GM23248 (cell line): Measurements from ENCODE around the gene UMOD. TPM values are rescaled to one million over a fixed set of nuclear protein-coding genes. Genes with fewer than 3 reads are reported as not detected.

Experiments
- DNase-seq: peaks from one replicate; pipeline ENCODE4 v3.0.0-alpha.2; 2015
- H2AFZ ChIP-seq: fragments of 200-600 bp; sonication (generic); 2 replicates; pipeline ENCODE4 v1.6.1; 2016; ENCODE audit warnings: antibody characterized with exemption
- H3F3A ChIP-seq: fragments of 200-600 bp; sonication (generic); 2 replicates; pipeline ENCODE4 v1.6.1; 2016; ENCODE audit warnings: mild to moderate bottlenecking, antibody characterized with exemption, mixed run types; ENCODE audit not compliant: insufficient read depth
- H3K27ac ChIP-seq: fragments of 200-600 bp; sonication (generic); 2 replicates; pipeline ENCODE4 v1.5.1; 2016; ENCODE audit warnings: mild to moderate bottlenecking
- H3K27me3 ChIP-seq: fragments of 200-600 bp; sonication (generic); replicated peaks from 2 replicates; pipeline ENCODE4 v1.6.1; 2016; ENCODE audit warnings: mild to moderate bottlenecking; ENCODE audit not compliant: insufficient read depth
- H3K36me3 ChIP-seq: fragments of 200-600 bp; sonication (generic); 2 replicates; pipeline ENCODE4 v1.6.1; 2016; ENCODE audit warnings: low read depth, mild to moderate bottlenecking
- H3K4me1 ChIP-seq: fragments of 200-600 bp; sonication (generic); 2 replicates; pipeline ENCODE4 v1.6.1; 2016; ENCODE audit warnings: mild to moderate bottlenecking; ENCODE audit not compliant: insufficient read depth
- H3K4me2 ChIP-seq: fragments of 200-600 bp; sonication (generic); one replicate; pipeline ENCODE4 v1.6.1; 2016; ENCODE audit warnings: mild to moderate bottlenecking; ENCODE audit not compliant: unreplicated experiment
- H3K4me3 ChIP-seq: fragments of 200-600 bp; sonication (generic); 2 replicates; pipeline ENCODE4 v1.5.1; 2016; ENCODE audit warnings: mild to moderate bottlenecking
- H3K79me2 ChIP-seq: fragments of 200-600 bp; sonication (generic); 2 replicates; pipeline ENCODE4 v1.6.1; 2016; ENCODE audit warnings: mild to moderate bottlenecking; ENCODE audit not compliant: insufficient read depth
- H3K9ac ChIP-seq: fragments of 200-600 bp; sonication (generic); 2 replicates; pipeline ENCODE4 v1.6.1; 2016; ENCODE audit warnings: mild to moderate bottlenecking
- H3K9me2 ChIP-seq: fragments of 200-600 bp; sonication (generic); 2 replicates; pipeline ENCODE4 v1.6.1; 2016; ENCODE audit warnings: mixed run types, mild to moderate bottlenecking, moderate library complexity; ENCODE audit not compliant: insufficient read depth
- H3K9me3 ChIP-seq: fragments of 200-600 bp; sonication (generic); one replicate; pipeline ENCODE4 v1.6.1; 2017; ENCODE audit warnings: low read depth
- H4K20me1 ChIP-seq: fragments of 200-600 bp; sonication (generic); 2 replicates; pipeline ENCODE4 v1.6.0; 2016; ENCODE audit not compliant: insufficient read depth
- EZH2 ChIP-seq: fragments of 200-600 bp; sonication (generic); IDR thresholded peaks from 2 replicates; pipeline ENCODE4 v1.6.1; 2018; ENCODE audit warnings: antibody characterized with exemption, mild to moderate bottlenecking; ENCODE audit not compliant: insufficient read depth, poor library complexity, severe bottlenecking
- EZH2phosphoT487 ChIP-seq: fragments of 200-600 bp; sonication (generic); IDR thresholded peaks from 2 replicates; pipeline ENCODE4 v1.6.1; 2018; ENCODE audit warnings: antibody characterized with exemption, moderate library complexity, mild to moderate bottlenecking, low read depth; ENCODE audit not compliant: insufficient read depth
- WGBS, 2 experiments: methylation state at CpG; one replicate each; pipeline ENCODE4 v1.1.6; 2015 to 2017; ENCODE audit warnings: low lambda C conversion rate in 2 of 2, low coverage in 1 of 2; ENCODE audit errors: missing lambda C conversion rate in 2 of 2; 5-methylcytosine and 5-hydroxymethylcytosine counted together
- in situ Hi-C: fragments of 300-500 bp; cut with MboI; formaldehyde crosslinking; loops from 2 replicates; pipeline ENCODE4 v1.15.0; 2020
- polyA plus RNA-seq: library from polyadenylated mRNA; unstranded; fragments of >200 nt; fragmentation: Nextera tagmentation; extraction: Ambion mirVana; gene quantifications from 2 replicates; pipeline ENCODE4 v1.2.1, GENCODE V29; 2016
- total RNA-seq: library from RNA; depleted of rRNA; stranded (reverse); fragments of >200 nt; shearing (Covaris generic); gene quantifications from 2 replicates; pipeline ENCODE4 v1.2.3, GENCODE V29; 2014

The UMOD gene
- total and polyA plus RNA-seq, 2 experiments from 2014 or later, result not detected

DNA sequence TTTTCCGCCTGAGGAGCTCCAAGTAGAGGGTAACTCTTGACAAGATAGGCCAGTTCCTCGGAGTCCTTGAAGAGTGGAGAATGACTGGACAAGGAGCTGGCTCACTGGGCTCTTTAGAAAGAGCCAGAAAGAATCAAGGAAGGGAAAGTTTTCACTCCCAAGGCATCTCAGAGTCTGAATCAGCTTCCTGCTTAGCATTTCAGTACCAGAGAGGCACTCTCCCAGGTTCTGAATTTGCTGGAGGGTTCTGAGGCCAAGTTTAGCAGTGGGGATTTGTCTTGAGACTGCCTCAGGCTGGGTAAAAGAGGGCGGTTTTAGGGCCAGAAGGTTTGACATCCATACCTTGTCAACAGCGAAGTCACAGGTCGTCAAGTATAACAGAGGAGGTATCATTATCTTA, 50.7 kb downstream of the UMOD start:
- H3K27me3 ChIP-seq, result no peaks in the 10 kb centered on the region; the same call in 1 of the 2 replicates
- no peak overlapping the region for H3K4me3 ChIP-seq
- no peaks in the 10 kb centered on the region for H3F3A ChIP-seq
- H3K9me2 ChIP-seq, result no peaks in the 10 kb centered on the region
- no peaks in the 10 kb centered on the region for H4K20me1 ChIP-seq
- no peaks in the 10 kb centered on the region for H3K79me2 ChIP-seq
- in situ Hi-C loops, result no loop called here
- no peak for TF ChIP-seq EZH2
- no peak for TF ChIP-seq EZH2phosphoT487
- H3K4me1 ChIP-seq, result no peaks in the 10 kb centered on the region
- no peak overlapping the region for H3K27ac ChIP-seq
- 33 to 39% methylated on average over 5 of the region's 5 CpGs for WGBS, 2 experiments
- peak; percentile 29 for DNase-seq
- no peaks in the 10 kb centered on the region for H3K9me3 ChIP-seq
- no peak overlapping the region for H2AFZ ChIP-seq
- no peak overlapping the region for H3K4me2 ChIP-seq
- H3K36me3 ChIP-seq, result no peaks in the 10 kb centered on the region
- H3K9ac ChIP-seq, result no peak overlapping the region

DNA sequence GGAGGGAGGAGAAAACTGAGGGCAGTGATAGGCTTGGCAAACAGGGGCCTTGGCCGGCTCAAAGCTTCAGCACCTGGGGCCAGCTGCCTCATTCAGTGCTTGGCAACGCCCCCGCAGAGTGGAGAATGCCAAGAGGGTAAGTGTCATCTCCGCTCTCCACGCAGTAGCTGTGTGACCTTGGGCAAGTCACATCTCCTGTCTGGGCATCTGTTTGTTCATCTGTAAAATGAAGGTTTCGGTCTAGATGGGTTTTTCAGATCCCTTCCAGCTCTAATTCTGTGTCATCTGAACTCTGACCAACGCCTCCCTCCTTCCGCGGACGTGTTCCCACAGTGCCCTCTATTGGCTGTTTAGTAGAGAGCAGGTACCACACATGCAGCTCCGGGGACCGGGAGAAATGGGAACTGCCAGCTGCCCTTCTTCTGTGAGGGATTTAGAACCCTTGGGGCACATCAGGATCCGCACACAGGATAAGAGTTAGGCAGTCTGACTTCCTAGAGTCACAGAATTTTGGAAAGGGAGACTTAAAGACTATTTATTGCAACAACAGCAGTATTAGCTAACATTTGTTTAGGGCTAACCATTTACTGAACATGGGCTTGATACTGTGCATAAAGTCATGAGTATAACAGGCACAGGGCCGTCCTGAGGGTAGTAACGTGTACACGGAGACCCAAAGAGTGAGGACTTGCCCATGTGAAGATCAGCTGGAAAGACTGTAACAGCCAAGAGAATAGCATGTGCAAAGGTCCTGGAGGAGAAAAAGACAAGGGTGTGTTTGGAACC, 52.0 kb downstream of the UMOD start:
- Histone ChIP-seq H3K4me3 (no peak overlapping the region), H3K9me2 (no peaks in the 10 kb centered on the region), H3F3A (no peaks in the 10 kb centered on the region), H3K4me1 (no peaks in the 10 kb centered on the region), H3K27ac (no peak overlapping the region), H2AFZ (no peak overlapping the region), H3K4me2 (no peak overlapping the region), H4K20me1 (no peaks in the 10 kb centered on the region), H3K9ac (no peak overlapping the region), H3K27me3 (no peaks in the 10 kb centered on the region; the same call in 1 of the 2 replicates), H3K9me3 (no peaks in the 10 kb centered on the region), H3K36me3 (no peaks in the 10 kb centered on the region), H3K79me2 (no peaks in the 10 kb centered on the region)
- no peak for TF ChIP-seq EZH2
- no peak for TF ChIP-seq EZH2phosphoT487
- in situ Hi-C loops, result no loop called here
- WGBS, 2 experiments, result 13% methylated on average over 16 of the region's 16 CpGs
- DNase-seq, result peak; percentile 73

DNA sequence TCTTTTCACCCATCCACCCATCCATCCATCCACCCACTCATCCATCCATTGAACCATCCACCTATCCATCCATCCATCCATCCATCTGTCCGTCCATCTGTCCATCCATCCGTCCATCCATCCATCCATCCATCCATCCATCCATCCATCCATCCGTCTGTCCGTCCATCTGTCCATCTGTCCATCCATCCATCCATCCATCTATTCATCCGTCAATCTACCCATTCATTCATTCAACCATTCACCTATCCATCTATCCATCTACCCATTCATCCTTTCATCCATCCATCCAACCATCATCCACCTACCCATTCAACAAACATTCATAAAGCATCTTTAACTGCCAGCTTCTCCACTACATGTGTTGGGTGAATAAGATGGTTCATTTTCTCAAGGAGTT, 54.1 kb downstream of the UMOD start:
- no peaks in the 10 kb centered on the region for H3K9me2 ChIP-seq
- WGBS, 2 experiments, result 15 to 16% methylated on average over 5 of the region's 5 CpGs
- in situ Hi-C loops, result loop anchor here (10.0 kb wide), 1 partner anchor 394 kb away; no protein-coding TSS in a partner anchor
- H3K9ac ChIP-seq, result no peak overlapping the region
- no peak for TF ChIP-seq EZH2
- TF ChIP-seq EZH2phosphoT487, result no peak
- no peaks in the 10 kb centered on the region; the same call in 1 of the 2 replicates for H3K27me3 ChIP-seq
- no peaks in the 10 kb centered on the region for H3K9me3 ChIP-seq
- DNase-seq, result no peak
- no peaks in the 10 kb centered on the region for H3K79me2 ChIP-seq
- no peaks in the 10 kb centered on the region for H3F3A ChIP-seq
- no peaks in the 10 kb centered on the region for H4K20me1 ChIP-seq
- H3K4me3 ChIP-seq, result no peak overlapping the region
- no peak overlapping the region for H3K4me2 ChIP-seq
- H3K4me1 ChIP-seq, result no peaks in the 10 kb centered on the region
- no peak overlapping the region for H2AFZ ChIP-seq
- no peak overlapping the region for H3K27ac ChIP-seq
- H3K36me3 ChIP-seq, result no peaks in the 10 kb centered on the region

DNA sequence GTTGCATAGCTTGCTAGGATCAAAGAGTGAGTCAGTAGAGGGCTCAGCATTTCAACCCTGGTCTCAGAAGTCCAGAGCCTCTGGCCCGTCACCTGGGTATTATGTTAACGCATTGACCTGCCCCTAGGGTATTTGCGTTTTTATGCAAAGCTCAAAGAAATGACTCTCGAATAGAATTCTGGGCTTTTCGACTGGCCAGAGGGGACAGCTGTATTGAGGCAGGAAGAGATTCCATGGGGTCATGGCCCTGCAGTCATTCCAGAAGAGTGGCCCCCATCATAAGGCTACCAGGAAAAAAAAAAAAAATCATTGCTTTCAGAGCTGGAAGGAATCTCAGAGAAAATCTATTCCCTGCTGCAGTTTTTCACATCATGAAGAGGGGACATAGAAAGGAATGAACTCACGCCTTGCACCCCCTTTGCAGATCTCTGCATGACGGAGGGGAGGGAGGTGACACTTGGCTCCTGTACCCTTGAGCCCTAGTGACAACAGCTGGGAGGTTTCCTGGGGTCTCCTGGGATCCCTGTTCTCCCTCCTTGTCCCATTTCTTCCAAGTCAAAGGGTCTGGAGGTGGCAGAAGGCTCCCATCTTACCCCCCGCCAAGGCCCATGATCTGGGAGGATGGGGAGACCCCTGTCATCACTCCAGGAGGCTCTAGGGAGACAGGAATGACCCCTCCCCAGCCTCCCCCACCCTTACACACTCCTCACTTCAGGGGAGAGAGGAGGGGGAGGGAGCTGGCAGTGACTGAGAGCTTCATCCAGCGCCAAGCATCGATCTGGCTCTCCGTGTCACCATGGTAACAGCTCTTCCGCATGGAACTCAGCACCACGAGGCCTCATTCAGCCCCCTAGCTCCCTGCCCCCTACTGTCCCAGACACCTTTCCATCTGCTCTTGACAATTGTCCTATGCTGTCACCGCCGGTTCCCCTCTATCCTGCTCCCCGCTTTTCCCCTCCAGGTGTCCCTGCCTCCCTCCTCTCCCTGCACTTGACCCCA, 61.0 kb downstream of the UMOD start:
- Histone ChIP-seq H3K79me2 (no peaks in the 10 kb centered on the region), H3K36me3 (no peaks in the 10 kb centered on the region), H3K4me3 (no peak overlapping the region), H3F3A (no peaks in the 10 kb centered on the region), H4K20me1 (no peaks in the 10 kb centered on the region), H3K27me3 (no peaks in the 10 kb centered on the region), H3K9me3 (no peaks in the 10 kb centered on the region), H3K27ac (no peak overlapping the region), H2AFZ (no peak overlapping the region), H3K4me1 (no peaks in the 10 kb centered on the region), H3K4me2 (no peak overlapping the region), H3K9ac (no peak overlapping the region), H3K9me2 (no peaks in the 10 kb centered on the region)
- no peak for DNase-seq
- in situ Hi-C loops, result loop anchor here (10.0 kb wide), 1 partner anchor 387 kb away; no protein-coding TSS in a partner anchor
- WGBS, 2 experiments, result 5 to 8% methylated on average over 15 to 16 of the region's 16 CpGs
- TF ChIP-seq EZH2 (no peak), EZH2phosphoT487 (no peak)
